Lung microvascular endothelial cell (primary cell): ENCODE measurements around the gene TRIB2. TPM values are rescaled to one million over a fixed set of nuclear protein-coding genes. Genes with fewer than 3 reads are reported as not detected.

Experiments
- DNase-seq, 2 donors: peaks; one replicate each; pipeline versions ENCODE4 v3.0.0 to v3.0.0-alpha.2; 2010; ENCODE audit warnings: low read depth in 2 of 2
- total RNA-seq: library from RNA; depleted of rRNA; stranded (reverse); fragments of >200 nt; gene quantifications from 2 replicates; pipeline ENCODE4 v1.2.1, GENCODE V29; 2014

TRIB2 gene
- total RNA-seq, 1 donor from 2014 or later: 129 TPM

- DNase-seq: no peak
These were observed 19.1 kb upstream of the TRIB2 start for GRCh38 chr2:12697617-12698016.

- no peak for DNase-seq
These were observed 15.7 kb upstream of the TRIB2 start for GRCh38 chr2:12700989-12701388.

GRCh38 chr2:12701786-12702167, 15.0 kb upstream of the TRIB2 start:
- DNase-seq: no peak

GRCh38 chr2:12702168-12703121, 14.3 kb upstream of the TRIB2 start:
- DNase-seq: peak; percentile 71 to 96

GRCh38 chr2:12704378-12704777, 12.4 kb upstream of the TRIB2 start:
- DNase-seq: no peak

- DNase-seq: no peak
These were observed 11.5 kb upstream of the TRIB2 start for GRCh38 chr2:12705230-12705629.

GRCh38 chr2:12705742-12706141, 11.0 kb upstream of the TRIB2 start:
- no peak for DNase-seq

- no peak for DNase-seq
These were observed 8.1 kb upstream of the TRIB2 start for GRCh38 chr2:12708508-12709206.

- DNase-seq: peak in 1 of 2 donors; percentile 40
These were observed 7.6 kb upstream of the TRIB2 start for GRCh38 chr2:12709207-12709522.

- DNase-seq: no peak
These were observed 6.4 kb upstream of the TRIB2 start for GRCh38 chr2:12710301-12710700.

GRCh38 chr2:12711339-12711738, 5.4 kb upstream of the TRIB2 start:
- no peak for DNase-seq

GRCh38 chr2:12712881-12713280, 3.9 kb upstream of the TRIB2 start:
- no peak for DNase-seq

- DNase-seq: peak in 1 of 2 donors; percentile 40
These were observed 2.1 kb upstream of the TRIB2 start for GRCh38 chr2:12714391-12715221.

GRCh38 chr2:12715258-12716031, 1.3 kb upstream of the TRIB2 start:
- peak in 1 of 2 donors; percentile 46 for DNase-seq

- DNase-seq: peak; percentile 89 to 91
These were observed 779 bp upstream of the TRIB2 start for GRCh38 chr2:12716032-12716281.

GRCh38 chr2:12717191-12718014, 667 bp downstream of the TRIB2 start:
- DNase-seq: peak; percentile 67 to 69

GRCh38 chr2:12718015-12718671, 1.4 kb downstream of the TRIB2 start:
- peak; percentile 53 to 59 for DNase-seq

- DNase-seq: peak; percentile 43 to 52
These were observed 2.1 kb downstream of the TRIB2 start for GRCh38 chr2:12718711-12719399.
